Subcutaneous adipose tissue (tissue), 4 donors: ENCODE results near the gene BNIPL. TPM values are rescaled to one million over a fixed set of nuclear protein-coding genes. Genes with fewer than 3 reads are reported as not detected.

Experiments used
- total RNA-seq, 4 donors: library from RNA; depleted of rRNA; stranded (reverse); fragments of >200 nt; gene quantifications; one replicate each; pipeline ENCODE4 v1.1.0, GENCODE V29; 2016
- TF ChIP-seq, protein P1 (sequence below): fragments of 450-650 bp; IDR thresholded peaks from one replicate; pipeline ENCODE4 v1.5.1; 2016; ENCODE audit warnings: low read depth, mild to moderate bottlenecking, control low read depth, antibody characterized with exemption, moderate library complexity

Gene BNIPL
- total RNA-seq, 4 donors from 2014 or later, result 0.16 to 0.88 (median 0.34) TPM; not detected in 1

DNA sequence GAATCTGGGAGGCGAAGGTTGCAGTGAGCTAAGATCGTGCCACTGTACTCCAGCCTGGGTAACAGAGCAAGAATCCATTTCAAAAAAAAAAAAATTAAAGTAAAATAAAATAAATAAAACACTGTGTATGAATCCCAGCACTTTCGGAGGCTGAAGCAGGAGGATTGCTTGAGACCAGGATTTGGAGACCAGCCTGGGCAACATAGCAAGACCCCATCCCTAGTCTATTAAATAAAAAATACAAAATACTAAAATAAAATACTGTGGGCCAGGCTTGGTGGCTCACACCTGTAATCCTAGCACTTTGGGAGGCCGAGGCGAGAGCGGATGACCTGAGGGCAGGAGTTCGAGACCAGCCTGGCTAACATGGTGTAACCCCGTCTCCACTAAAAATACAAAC is 4.2 kb upstream of the BNIPL start:
- TF ChIP-seq, protein P1, sequence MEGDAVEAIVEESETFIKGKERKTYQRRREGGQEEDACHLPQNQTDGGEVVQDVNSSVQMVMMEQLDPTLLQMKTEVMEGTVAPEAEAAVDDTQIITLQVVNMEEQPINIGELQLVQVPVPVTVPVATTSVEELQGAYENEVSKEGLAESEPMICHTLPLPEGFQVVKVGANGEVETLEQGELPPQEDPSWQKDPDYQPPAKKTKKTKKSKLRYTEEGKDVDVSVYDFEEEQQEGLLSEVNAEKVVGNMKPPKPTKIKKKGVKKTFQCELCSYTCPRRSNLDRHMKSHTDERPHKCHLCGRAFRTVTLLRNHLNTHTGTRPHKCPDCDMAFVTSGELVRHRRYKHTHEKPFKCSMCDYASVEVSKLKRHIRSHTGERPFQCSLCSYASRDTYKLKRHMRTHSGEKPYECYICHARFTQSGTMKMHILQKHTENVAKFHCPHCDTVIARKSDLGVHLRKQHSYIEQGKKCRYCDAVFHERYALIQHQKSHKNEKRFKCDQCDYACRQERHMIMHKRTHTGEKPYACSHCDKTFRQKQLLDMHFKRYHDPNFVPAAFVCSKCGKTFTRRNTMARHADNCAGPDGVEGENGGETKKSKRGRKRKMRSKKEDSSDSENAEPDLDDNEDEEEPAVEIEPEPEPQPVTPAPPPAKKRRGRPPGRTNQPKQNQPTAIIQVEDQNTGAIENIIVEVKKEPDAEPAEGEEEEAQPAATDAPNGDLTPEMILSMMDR, result no peak

DNA sequence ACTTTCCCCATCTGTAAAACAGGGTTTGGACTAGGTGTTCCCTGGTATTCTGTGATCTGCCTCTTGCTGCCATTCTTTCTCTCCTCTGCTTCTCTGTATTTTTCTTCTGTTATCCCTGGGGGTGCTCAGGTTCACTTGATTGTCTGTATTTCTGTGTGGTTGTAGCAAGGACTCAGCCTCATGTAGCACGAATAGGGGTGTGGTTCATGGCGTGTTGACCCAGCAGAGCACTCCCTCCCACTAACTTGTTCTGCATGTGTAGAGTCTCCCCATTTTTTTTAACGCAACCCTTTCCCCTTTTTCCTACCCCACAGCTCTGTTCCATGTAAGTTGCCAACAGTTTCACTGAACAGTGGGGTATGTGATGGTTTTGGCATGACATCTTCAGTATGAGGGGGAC is 1.2 kb upstream of the BNIPL start:
- TF ChIP-seq, protein P1, result no peak

DNA sequence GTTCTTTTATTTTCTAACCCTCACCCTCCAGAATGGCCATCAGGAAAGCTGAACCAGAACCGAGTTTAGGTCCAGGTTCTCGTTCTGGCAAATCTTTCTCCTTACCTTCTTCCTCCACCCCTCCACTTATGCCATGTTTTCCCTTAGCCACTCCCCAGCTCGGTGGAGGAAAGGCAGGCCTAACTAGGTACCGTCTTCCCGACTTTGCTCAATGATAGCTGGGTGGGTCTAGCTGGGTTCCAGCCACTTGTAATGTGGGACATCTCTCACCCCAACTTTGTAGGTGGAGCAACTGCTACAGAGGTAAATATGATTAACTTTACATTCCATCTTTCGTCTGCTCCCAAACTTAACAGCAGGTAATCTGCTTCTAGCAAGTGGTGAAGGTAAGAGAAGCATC is 646 bp downstream of the BNIPL start:
- TF ChIP-seq, protein P1, result no peak

DNA sequence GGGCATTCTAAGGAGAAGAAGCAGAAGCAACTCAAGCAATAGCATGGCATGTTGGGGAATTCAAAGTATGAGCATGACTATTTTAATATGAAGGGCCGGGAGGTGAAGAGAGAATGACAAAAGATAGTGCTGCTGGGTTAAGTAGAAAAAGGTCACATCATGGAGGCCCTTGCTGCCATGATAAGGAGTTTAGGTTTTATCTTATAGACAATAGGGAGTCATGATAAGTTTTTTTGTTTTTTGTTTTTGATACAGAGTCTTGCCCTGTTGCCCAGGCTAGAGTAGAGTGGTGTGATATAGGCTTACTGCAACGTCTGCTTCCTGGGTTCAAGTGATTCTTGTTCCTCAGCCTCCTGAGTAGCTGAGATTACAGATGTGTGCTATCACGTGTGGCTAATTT is 3.1 kb downstream of the BNIPL start:
- TF ChIP-seq, protein P1, result no peak

DNA sequence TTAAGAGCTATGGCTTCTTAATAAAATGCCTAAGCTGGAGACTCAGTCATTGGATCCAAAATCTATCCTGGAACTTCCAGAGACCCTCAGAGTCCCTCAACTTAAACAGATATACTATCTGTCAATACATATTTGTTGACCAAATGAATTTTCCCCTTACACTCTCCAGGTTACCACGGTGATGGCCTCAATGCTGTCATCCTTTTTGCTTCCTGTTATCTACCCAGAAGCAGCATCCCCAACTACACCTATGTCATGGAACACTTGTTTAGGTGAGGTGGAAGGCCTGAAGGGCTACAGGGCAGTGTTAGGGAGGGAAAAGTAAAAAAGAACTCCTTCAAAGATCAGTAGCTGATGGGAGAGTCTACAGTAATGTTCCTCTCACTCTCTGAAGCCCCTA is 6.8 kb downstream of the BNIPL start:
- TF ChIP-seq, protein P1, result no peak

DNA sequence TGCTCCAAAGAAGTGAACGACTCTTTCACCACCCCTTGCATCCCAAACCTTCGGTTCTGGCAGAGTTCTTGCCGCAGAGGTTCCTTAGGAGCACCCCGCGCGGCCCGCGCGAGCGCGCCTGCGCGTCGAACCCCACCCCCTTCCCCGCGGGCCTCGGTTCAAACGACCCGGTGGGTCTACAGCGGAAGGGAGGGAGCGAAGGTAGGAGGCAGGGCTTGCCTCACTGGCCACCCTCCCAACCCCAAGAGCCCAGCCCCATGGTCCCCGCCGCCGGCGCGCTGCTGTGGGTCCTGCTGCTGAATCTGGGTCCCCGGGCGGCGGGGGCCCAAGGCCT is 11.2 kb downstream of the BNIPL start, which contains the start of gene C1orf56:
C1orf56 (plus strand) TSS at position 161 of the 334 bp plus-strand sequence; CDS start at position 258, 97 bp downstream.
- TF ChIP-seq, protein P1, result no peak

DNA sequence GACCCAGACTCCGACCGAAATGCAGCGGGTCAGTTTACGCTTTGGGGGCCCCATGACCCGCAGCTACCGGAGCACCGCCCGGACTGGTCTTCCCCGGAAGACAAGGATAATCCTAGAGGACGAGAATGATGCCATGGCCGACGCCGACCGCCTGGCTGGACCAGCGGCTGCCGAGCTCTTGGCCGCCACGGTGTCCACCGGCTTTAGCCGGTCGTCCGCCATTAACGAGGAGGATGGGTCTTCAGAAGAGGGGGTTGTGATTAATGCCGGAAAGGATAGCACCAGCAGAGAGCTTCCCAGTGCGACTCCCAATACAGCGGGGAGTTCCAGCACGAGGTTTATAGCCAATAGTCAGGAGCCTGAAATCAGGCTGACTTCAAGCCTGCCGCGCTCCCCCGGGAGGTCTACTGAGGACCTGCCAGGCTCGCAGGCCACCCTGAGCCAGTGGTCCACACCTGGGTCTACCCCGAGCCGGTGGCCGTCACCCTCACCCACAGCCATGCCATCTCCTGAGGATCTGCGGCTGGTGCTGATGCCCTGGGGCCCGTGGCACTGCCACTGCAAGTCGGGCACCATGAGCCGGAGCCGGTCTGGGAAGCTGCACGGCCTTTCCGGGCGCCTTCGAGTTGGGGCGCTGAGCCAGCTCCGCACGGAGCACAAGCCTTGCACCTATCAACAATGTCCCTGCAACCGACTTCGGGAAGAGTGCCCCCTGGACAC is 11.7 kb downstream of the BNIPL start:
- TF ChIP-seq, protein P1, result no peak
